GM15510 (cell line): ENCODE results near the gene MCEE.

Experiments
- POLR2A ChIP-seq: IDR thresholded peaks from 3 replicates; pipeline ENCODE4 v1.6.1; 2011; ENCODE audit warnings: borderline replicate concordance; ENCODE audit not compliant: insufficient read length; ENCODE audit errors: extremely low read depth

Gene MCEE

GRCh38 chr2:71100195-71100964, 29.6 kb downstream of the MCEE start:
- no peak for TF ChIP-seq POLR2A

GRCh38 chr2:71082402-71083252, 47.4 kb downstream of the MCEE start:
- no peak for TF ChIP-seq POLR2A

GRCh38 chr2:71078624-71079023, 51.4 kb downstream of the MCEE start:
- no peak for TF ChIP-seq POLR2A

- no peak for TF ChIP-seq POLR2A
Measured at GRCh38 chr2:71074893-71075395, 55.1 kb downstream of the MCEE start.

GRCh38 chr2:71073475-71073874, 56.6 kb downstream of the MCEE start:
- no peak for TF ChIP-seq POLR2A

- TF ChIP-seq POLR2A: no peak
Measured at GRCh38 chr2:71072492-71072891, 57.5 kb downstream of the MCEE start.

- no peak for TF ChIP-seq POLR2A
Measured at GRCh38 chr2:71071681-71072398, 58.2 kb downstream of the MCEE start.

- peak; percentile 37 for TF ChIP-seq POLR2A
Measured at GRCh38 chr2:71070294-71071093, 59.5 kb downstream of the MCEE start.

- TF ChIP-seq POLR2A: no peak
Measured at GRCh38 chr2:71069376-71069775, 60.7 kb downstream of the MCEE start.

GRCh38 chr2:71068218-71069035, 61.6 kb downstream of the MCEE start, which contains the start of gene NAGK:
TSS of gene NAGK (plus strand) at chr2:71068648. CDS start at chr2:71068684, 36 bp downstream.
- TF ChIP-seq POLR2A: peak; percentile 99

GRCh38 chr2:71067567-71068217, 62.3 kb downstream of the MCEE start:
- TF ChIP-seq POLR2A: no peak

GRCh38 chr2:71066856-71067255, 63.2 kb downstream of the MCEE start:
- TF ChIP-seq POLR2A: no peak
